ENCODE results near the gene ARPC1B. TPM values are rescaled to one million over a fixed set of nuclear protein-coding genes. Genes with fewer than 3 reads are reported as not detected.
A peak's percentile ranks its signal among the peaks of the same experiment; 100 is the strongest.

Gene ARPC1B
- total and polyA plus RNA-seq, 9 of the 15 experiments (the other 6 are each of a cell fraction or from before 2014, with no cell fraction given) = 6.7 to 357 (median 211) TPM

DNA sequence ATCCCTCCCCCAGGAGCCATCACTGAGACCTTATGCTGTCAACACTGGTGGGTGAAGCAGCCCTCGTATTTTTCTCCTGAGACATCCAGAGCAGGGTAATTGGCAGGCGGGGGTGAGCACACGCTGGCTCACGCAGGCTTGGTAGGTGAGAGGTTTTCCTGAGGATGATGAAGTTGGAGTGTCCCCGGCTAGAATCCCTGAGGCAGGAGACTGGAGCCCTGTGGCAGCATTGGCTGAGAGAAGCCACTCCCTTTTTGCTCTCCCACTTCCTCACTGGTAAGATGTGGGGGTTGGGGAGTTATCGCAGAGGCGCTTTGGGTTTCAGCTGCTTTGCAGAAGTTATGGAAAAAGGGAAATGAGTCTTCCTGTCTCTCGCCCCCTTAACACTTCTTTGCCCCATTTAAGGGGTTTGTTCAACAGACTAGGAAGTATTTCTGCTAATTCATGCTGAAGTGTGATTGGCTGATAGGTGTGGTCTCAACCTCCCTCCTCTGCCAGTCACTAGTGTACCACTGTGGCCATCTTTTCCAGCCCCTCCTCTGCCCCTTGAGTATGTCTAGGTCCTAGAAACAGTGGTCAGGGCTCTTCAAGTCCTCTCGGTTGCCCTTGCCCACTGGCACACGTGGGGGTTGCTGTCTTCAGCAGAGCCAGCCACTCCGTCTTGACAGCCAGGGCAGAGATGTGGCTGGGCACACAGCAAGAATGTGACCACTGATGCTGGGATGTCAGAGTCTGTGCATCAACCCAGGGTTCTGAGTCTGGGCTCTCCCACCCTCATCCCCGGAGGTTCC is 5.7 kb downstream of the ARPC1B start (continued):
- TF ChIP-seq, protein P1, sequence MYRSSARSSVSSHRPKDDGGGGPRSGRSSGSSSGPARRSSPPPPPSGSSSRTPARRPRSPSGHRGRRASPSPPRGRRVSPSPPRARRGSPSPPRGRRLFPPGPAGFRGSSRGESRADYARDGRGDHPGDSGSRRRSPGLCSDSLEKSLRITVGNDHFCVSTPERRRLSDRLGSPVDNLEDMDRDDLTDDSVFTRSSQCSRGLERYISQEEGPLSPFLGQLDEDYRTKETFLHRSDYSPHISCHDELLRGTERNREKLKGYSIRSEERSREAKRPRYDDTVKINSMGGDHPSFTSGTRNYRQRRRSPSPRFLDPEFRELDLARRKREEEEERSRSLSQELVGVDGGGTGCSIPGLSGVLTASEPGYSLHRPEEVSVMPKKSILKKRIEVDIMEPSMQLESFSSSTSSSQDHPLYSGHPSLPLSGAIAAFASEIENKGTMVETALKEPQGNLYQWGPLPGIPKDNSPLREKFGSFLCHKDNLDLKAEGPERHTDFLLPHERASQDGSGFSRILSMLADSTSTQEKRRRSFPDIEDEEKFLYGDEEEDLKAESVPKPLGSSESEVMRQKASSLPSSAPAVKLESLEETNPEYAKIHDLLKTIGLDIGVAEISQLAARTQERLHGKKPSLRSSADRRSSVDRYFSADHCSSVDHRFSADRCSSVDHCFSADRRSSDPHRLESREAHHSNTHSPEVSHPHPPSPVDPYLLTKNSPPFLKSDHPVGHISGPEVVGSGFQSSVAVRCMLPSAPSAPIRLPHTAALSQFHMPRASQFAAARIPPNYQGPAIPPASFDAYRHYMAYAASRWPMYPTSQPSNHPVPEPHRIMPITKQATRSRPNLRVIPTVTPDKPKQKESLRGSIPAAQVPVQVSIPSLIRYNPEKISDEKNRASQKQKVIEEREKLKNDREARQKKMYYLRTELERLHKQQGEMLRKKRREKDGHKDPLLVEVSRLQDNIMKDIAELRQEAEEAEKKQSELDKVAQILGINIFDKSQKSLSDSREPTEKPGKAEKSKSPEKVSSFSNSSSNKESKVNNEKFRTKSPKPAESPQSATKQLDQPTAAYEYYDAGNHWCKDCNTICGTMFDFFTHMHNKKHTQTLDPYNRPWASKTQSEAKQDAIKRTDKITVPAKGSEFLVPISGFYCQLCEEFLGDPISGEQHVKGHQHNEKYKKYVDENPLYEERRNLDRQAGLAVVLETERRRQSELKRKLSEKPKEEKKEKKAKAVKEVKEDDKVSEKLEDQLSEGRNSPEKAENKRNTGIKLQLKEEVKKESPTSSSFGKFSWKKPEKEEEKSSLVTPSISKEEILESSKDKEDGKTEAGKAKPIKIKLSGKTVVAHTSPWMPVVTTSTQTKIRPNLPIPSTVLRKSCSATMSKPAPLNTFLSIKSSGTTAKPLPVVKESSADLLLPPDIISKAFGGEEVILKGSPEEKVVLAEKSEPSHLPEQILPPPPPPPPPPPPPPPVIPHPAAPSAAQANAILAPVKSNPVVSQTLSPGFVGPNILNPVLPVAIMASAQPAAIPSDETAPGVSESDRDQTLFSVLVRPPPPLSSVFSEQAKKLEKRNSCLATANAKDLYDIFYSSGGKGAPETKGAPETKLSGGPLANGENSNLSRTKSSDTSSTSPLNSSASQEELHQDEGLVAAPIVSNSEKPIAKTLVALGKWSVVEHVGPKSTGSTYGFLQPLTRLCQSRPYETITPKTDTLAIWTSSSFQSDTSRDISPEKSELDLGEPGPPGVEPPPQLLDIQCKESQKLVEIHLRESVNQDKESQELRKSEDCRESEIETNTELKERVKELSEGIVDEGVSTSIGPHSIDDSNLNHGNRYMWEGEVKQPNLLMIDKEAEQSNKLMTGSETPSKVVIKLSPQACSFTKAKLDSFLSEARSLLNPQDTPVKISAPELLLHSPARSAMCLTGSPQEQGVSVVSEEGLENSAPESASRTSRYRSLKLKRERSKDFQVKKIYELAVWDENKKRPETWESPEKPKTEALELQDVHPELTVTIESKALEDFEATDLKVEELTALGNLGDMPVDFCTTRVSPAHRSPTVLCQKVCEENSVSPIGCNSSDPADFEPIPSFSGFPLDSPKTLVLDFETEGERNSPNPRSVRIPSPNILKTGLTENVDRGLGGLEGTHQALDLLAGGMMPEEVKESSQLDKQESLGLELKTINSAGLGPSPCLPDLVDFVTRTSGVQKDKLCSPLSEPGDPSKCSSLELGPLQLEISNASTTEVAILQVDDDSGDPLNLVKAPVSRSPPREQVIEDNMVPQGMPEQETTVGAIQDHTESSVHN (IDR thresholded peaks at IDR 0.05; ENCODE audit: borderline replicate concordance in 1 of 2, low read depth in 1 of 2) = peak in 1 of 2 experiments; percentile 35; a peak in 1 of 4 replicates
- 0 out of 4 replicates have a peak, but pooled peaks of 1 of the 2 experiments have one; percentile 30 for TF ChIP-seq SIN3A (IDR thresholded peaks at IDR 0.05; ENCODE audit: borderline replicate concordance in 2 of 2, control insufficient read depth in 1 of 2, low read depth in 2 of 2, low read length in 2 of 2)
- 0 out of 2 replicates have a peak, but pooled peaks have one; percentile 15 for TF ChIP-seq TARDBP (IDR thresholded peaks at IDR 0.05)
- TF ChIP-seq, protein P2, sequence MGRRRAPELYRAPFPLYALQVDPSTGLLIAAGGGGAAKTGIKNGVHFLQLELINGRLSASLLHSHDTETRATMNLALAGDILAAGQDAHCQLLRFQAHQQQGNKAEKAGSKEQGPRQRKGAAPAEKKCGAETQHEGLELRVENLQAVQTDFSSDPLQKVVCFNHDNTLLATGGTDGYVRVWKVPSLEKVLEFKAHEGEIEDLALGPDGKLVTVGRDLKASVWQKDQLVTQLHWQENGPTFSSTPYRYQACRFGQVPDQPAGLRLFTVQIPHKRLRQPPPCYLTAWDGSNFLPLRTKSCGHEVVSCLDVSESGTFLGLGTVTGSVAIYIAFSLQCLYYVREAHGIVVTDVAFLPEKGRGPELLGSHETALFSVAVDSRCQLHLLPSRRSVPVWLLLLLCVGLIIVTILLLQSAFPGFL (CRISPR knock-in tag; IDR thresholded peaks at IDR 0.05) = 0 out of 2 replicates have a peak, but pooled peaks have one; percentile 54
- no peak for TF ChIP-seq ZNF124 (CRISPR knock-in tag; IDR thresholded peaks at IDR 0.05)
- no peak for TF ChIP-seq ATF1 (CRISPR knock-in tag; IDR thresholded peaks at IDR 0.05)
- TF ChIP-seq ATF1 (tag; IDR thresholded peaks at IDR 0.05) = peak; percentile 36; the same call in 1 of the 2 replicates
- TF ChIP-seq CXXC5 (CRISPR knock-in tag; IDR thresholded peaks at IDR 0.05) = peak; percentile 19; the same call in 1 of the 2 replicates
- TF ChIP-seq, protein P3, sequence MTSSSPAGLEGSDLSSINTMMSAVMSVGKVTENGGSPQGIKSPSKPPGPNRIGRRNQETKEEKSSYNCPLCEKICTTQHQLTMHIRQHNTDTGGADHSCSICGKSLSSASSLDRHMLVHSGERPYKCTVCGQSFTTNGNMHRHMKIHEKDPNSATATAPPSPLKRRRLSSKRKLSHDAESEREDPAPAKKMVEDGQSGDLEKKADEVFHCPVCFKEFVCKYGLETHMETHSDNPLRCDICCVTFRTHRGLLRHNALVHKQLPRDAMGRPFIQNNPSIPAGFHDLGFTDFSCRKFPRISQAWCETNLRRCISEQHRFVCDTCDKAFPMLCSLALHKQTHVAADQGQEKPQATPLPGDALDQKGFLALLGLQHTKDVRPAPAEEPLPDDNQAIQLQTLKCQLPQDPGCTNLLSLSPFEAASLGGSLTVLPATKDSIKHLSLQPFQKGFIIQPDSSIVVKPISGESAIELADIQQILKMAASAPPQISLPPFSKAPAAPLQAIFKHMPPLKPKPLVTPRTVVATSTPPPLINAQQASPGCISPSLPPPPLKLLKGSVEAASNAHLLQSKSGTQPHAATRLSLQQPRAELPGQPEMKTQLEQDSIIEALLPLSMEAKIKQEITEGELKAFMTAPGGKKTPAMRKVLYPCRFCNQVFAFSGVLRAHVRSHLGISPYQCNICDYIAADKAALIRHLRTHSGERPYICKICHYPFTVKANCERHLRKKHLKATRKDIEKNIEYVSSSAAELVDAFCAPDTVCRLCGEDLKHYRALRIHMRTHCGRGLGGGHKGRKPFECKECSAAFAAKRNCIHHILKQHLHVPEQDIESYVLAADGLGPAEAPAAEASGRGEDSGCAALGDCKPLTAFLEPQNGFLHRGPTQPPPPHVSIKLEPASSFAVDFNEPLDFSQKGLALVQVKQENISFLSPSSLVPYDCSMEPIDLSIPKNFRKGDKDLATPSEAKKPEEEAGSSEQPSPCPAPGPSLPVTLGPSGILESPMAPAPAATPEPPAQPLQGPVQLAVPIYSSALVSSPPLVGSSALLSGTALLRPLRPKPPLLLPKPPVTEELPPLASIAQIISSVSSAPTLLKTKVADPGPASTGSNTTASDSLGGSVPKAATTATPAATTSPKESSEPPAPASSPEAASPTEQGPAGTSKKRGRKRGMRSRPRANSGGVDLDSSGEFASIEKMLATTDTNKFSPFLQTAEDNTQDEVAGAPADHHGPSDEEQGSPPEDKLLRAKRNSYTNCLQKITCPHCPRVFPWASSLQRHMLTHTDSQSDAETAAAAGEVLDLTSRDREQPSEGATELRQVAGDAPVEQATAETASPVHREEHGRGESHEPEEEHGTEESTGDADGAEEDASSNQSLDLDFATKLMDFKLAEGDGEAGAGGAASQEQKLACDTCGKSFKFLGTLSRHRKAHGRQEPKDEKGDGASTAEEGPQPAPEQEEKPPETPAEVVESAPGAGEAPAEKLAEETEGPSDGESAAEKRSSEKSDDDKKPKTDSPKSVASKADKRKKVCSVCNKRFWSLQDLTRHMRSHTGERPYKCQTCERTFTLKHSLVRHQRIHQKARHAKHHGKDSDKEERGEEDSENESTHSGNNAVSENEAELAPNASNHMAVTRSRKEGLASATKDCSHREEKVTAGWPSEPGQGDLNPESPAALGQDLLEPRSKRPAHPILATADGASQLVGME (CRISPR knock-in tag; IDR thresholded peaks at IDR 0.05) = 0 out of 2 replicates have a peak, but pooled peaks have one; percentile 53
- peak; percentile 69 for TF ChIP-seq LCOR (CRISPR knock-in tag; IDR thresholded peaks at IDR 0.05)
- TF ChIP-seq XRCC5 (IDR thresholded peaks at IDR 0.05; ENCODE audit: low read depth, low read length) = peak; percentile 55; the same call in 1 of the 2 replicates

All from K562 (cell line).